Spleen (tissue), 11 donors: ENCODE data around the gene PRKCE. TPM values are rescaled to one million over a fixed set of nuclear protein-coding genes. Genes with fewer than 3 reads are reported as not detected.

ENCODE experiments used
- DNase-seq: peaks from one replicate; pipeline ENCODE4 v3.0.0-alpha.2; 2020
- H3K27ac ChIP-seq, 8 donors: fragments of 200-600 bp; sonication (generic) in 7 of 8; 1 replicate in 4 of 8; 2 replicates in 4 of 8; pipeline versions ENCODE4 v1.5.0 to v1.8.0; 2016 to 2021; ENCODE audit warnings: inconsistent platforms in 4 of 8, mild to moderate bottlenecking in 4 of 8, moderate library complexity in 1 of 8
- H3K27me3 ChIP-seq, 7 donors: fragments of 200-600 bp; sonication (generic) in 6 of 7; replicated peaks in 1 of 7; 1 replicate in 4 of 7; 2 replicates in 3 of 7; pipeline versions ENCODE4 v1.5.0 to v1.8.0; 2016 to 2021; ENCODE audit warnings: inconsistent platforms in 3 of 7, mild to moderate bottlenecking in 1 of 7
- H3K36me3 ChIP-seq, 6 donors: fragments of 200-600 bp; sonication (generic) in 5 of 6; 1 replicate in 4 of 6; 2 replicates in 2 of 6; pipeline versions ENCODE4 v1.5.0 to v1.8.0; 2016 to 2021; ENCODE audit warnings: inconsistent platforms in 2 of 6
- H3K4me1 ChIP-seq, 6 donors: fragments of 200-600 bp; sonication (generic) in 5 of 6; 1 replicate in 3 of 6; 2 replicates in 3 of 6; pipeline versions ENCODE4 v1.5.0 to v1.8.0; 2016 to 2021; ENCODE audit warnings: inconsistent platforms in 3 of 6
- H3K4me3 ChIP-seq, 8 donors: fragments of 200-600 bp; sonication (generic) in 7 of 8; 1 replicate in 4 of 8; 2 replicates in 4 of 8; pipeline versions ENCODE4 v1.5.0 to v1.8.0; 2016 to 2021; ENCODE audit warnings: inconsistent platforms in 4 of 8, mild to moderate bottlenecking in 4 of 8, moderate library complexity in 2 of 8
- H3K9me3 ChIP-seq, 8 donors: fragments of 200-600 bp; sonication (generic) in 7 of 8; 1 replicate in 4 of 8; 2 replicates in 4 of 8; pipeline versions ENCODE4 v1.5.0 to v1.8.0; 2016 to 2021; ENCODE audit warnings: inconsistent platforms in 4 of 8
- POLR2A ChIP-seq, 3 donors: fragments of 450-650 bp; IDR thresholded peaks; one replicate each; pipeline ENCODE4 v1.5.1; 2017; ENCODE audit warnings: antibody characterized with exemption in 3 of 3, mild to moderate bottlenecking in 1 of 3
- POLR2AphosphoS5 ChIP-seq, 3 donors: sonication (generic); formaldehyde crosslinking; IDR thresholded peaks; one replicate each; pipeline ENCODE4 v1.5.1; 2017; ENCODE audit warnings: antibody characterized with exemption in 3 of 3
- WGBS, 5 donors: extraction: QIAGEN DNeasy Blood & Tissue Kit in 3 of 5; methylation state at CpG; one replicate each; pipeline versions ENCODE4 v1.1.5 to v1.1.7; 2013 to 2018; 5-methylcytosine and 5-hydroxymethylcytosine counted together
- intact Hi-C: fragments of 100-400 bp; cut with DNase I; formaldehyde crosslinking; loops from one replicate; pipeline ENCODE4 v1.15.0; 2023; ENCODE audit warnings: low total_unique reads
- polyA plus RNA-seq, 3 donors: library from polyadenylated mRNA; stranded (reverse); fragments of 200-250 nt; gene quantifications; one replicate each; pipeline ENCODE4 v1.2.1, GENCODE V29; 2013
- total RNA-seq, 7 donors: library from RNA; depleted of rRNA in 3 of 7; stranded (reverse); fragments of >200 nt in 3 of 7; fragmentation: NEBNext Ultra II Directional in 4 of 7; extraction: Animal tissue kit (Norgen Biotek cat#: 25700) in 4 of 7; gene quantifications; one replicate each; pipeline versions ENCODE4 v1.1.0 to v1.2.1, GENCODE V29; 2016 to 2021
- TF ChIP-seq, protein P1 (sequence below), 11 experiments: fragments of 200-600 bp in 7 of 11; fragments of 450-650 bp in 4 of 11; sonication (generic) in 4 of 11; IDR thresholded peaks in 8 of 11; conservative IDR thresholded peaks in 3 of 11; 1 replicate in 7 of 11; 2 replicates in 4 of 11; pipeline versions ENCODE4 v1.4.0 to v1.8.0; 2016 to 2021; ENCODE audit warnings: antibody characterized with exemption in 11 of 11, inconsistent platforms in 4 of 11, mild to moderate bottlenecking in 1 of 11
- donor health status: healthy with polysubstance abuse.
- donor health status: DM: no; HTN: no; CAD: no; lungs with moderate emphysema.
- donor health status: DM: no; HTN: no; CAD: no.
- donor health status: Bipolar disorder and iron deficiency.
- donor health status: healthy.
- donor health status: DM: no; HTN: no; CAD: no.
- donor health status: DM: yes; HTN: yes; CAD: no.

PRKCE gene
- total and polyA plus RNA-seq, 10 donors = 2.5 to 43.6 (median 18.8) TPM

DNA sequence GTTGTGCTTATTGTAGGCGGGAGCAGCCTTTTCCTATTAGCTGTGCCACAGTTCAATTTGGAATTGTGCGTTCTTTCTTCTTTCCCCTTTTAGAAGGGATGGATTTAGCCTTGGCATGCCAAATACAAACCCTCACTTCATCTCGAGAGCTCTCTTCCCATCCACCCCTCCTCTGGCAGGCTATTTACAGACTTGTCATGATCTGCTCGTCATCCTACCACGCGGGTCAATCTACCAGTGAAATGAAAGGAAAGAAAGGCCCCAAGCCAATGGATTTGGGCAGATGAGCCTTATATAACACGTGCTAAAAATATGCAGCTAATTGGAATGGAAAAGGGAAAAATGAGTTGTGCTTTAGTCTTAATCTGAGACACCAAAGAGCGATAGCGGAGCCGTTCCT is 277.5 kb downstream of the PRKCE start:
- TF ChIP-seq, protein P1, sequence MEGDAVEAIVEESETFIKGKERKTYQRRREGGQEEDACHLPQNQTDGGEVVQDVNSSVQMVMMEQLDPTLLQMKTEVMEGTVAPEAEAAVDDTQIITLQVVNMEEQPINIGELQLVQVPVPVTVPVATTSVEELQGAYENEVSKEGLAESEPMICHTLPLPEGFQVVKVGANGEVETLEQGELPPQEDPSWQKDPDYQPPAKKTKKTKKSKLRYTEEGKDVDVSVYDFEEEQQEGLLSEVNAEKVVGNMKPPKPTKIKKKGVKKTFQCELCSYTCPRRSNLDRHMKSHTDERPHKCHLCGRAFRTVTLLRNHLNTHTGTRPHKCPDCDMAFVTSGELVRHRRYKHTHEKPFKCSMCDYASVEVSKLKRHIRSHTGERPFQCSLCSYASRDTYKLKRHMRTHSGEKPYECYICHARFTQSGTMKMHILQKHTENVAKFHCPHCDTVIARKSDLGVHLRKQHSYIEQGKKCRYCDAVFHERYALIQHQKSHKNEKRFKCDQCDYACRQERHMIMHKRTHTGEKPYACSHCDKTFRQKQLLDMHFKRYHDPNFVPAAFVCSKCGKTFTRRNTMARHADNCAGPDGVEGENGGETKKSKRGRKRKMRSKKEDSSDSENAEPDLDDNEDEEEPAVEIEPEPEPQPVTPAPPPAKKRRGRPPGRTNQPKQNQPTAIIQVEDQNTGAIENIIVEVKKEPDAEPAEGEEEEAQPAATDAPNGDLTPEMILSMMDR (IDR thresholded peaks at IDR 0.05 in 8 of 11, conservative IDR thresholded peaks at IDR 0.05 in 3 of 11) = no peak
- TF ChIP-seq POLR2A (IDR thresholded peaks at IDR 0.05) (no peak), POLR2AphosphoS5 (IDR thresholded peaks at IDR 0.05) (no peak)
- intact Hi-C loops = no loop called here
- Histone ChIP-seq H3K4me1 (peaks cover 0 to 33% (median 3%) of the 10 kb centered on the region in 6 donors), H3K36me3 (no peaks in the 10 kb centered on the region), H3K27ac (peak overlapping the region in 1 of 8 donors; percentile 37), H3K27me3 (no peaks in the 10 kb centered on the region), H3K4me3 (no peak overlapping the region), H3K9me3 (no peaks in the 10 kb centered on the region)
- WGBS, 5 donors = 74 to 91% (median 84%) methylated on average over 10 of the region's 10 CpGs
- no peak for DNase-seq

DNA sequence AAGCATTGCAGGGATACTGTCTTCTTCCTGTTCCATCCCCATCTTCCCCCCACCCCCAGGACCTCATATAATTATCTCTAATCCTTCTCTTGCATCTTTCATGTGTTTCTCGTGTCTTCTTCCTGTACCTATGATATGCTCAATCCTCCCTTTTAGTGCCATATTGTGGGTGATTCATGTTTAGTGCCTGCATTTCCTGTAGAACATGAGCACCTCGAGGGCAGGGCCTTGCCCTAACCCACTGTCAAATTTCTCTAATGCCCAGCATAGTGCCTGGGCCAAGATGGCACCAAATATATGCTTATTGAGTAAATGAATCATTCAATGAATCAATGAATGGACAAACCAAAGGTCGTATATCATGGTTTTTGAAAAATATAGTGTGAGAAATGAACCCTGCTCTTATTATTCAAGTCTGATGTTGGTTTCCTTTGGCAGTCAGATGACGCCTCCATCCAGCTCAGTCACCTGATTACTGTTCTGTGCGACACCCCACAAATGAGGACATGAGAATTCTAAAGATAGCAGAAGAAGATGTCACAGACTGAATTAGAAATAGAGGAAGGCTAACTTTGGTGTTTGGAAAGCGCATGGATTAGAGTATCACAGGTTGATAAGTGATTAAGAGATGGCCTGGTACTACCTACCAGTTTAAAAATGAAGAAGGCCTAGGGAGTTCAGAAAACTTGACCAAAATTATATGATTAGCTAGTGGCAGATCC is 278.4 kb downstream of the PRKCE start:
- Histone ChIP-seq H3K36me3 (no peaks in the 10 kb centered on the region), H3K9me3 (no peaks in the 10 kb centered on the region), H3K4me1 (peaks cover 0 to 33% (median 3%) of the 10 kb centered on the region in 6 donors), H3K27me3 (no peaks in the 10 kb centered on the region), H3K27ac (peak overlapping the region in 4 of 8 donors; percentile 37 to 55 (median 48)), H3K4me3 (no peak overlapping the region)
- intact Hi-C loops = loop anchor here (10.0 kb wide), 1 partner anchor 155 kb away; no protein-coding TSS in a partner anchor
- 70 to 84% (median 78%) methylated on average over 6 of the region's 6 CpGs for WGBS, 5 donors
- no peak for DNase-seq
- TF ChIP-seq POLR2A (IDR thresholded peaks at IDR 0.05) (no peak), POLR2AphosphoS5 (IDR thresholded peaks at IDR 0.05) (peak in 1 of 3 donors; percentile 9)

DNA sequence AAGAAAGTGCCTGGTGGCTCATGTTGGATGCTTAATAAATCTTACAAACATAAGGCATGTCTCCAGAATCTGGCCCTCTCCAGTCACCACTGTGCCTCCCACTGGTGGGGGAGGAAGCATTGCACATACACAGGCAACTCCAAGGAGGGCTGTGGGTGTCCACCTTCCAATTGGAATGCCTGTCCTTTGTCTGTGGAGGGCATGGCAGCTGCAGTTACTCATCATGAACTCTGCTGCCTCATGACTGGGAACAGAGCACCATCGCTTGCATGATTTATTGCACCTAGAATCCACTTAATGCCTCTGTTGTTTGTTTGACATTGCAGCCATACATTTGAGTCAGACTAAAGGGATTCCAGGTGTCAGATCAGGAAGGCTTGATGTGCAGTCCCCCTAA is 278.9 kb downstream of the PRKCE start:
- Histone ChIP-seq H3K4me3 (no peak overlapping the region), H3K27ac (peak overlapping the region in 4 of 8 donors; percentile 21 to 50 (median 42)), H3K9me3 (no peaks in the 10 kb centered on the region), H3K36me3 (no peaks in the 10 kb centered on the region), H3K4me1 (peaks cover 0 to 33% (median 3%) of the 10 kb centered on the region in 6 donors), H3K27me3 (no peaks in the 10 kb centered on the region)
- WGBS, 5 donors = 78 to 96% (median 80%) methylated on average over 1 of the region's 1 CpG
- intact Hi-C loops = loop anchor here (10.0 kb wide), 1 partner anchor 156 kb away; no protein-coding TSS in a partner anchor
- TF ChIP-seq, protein P1 (IDR thresholded peaks at IDR 0.05 in 8 of 11, conservative IDR thresholded peaks at IDR 0.05 in 3 of 11) = no peak
- no peak for TF ChIP-seq POLR2A (IDR thresholded peaks at IDR 0.05)
- TF ChIP-seq POLR2AphosphoS5 (IDR thresholded peaks at IDR 0.05) = no peak
- DNase-seq = no peak

DNA sequence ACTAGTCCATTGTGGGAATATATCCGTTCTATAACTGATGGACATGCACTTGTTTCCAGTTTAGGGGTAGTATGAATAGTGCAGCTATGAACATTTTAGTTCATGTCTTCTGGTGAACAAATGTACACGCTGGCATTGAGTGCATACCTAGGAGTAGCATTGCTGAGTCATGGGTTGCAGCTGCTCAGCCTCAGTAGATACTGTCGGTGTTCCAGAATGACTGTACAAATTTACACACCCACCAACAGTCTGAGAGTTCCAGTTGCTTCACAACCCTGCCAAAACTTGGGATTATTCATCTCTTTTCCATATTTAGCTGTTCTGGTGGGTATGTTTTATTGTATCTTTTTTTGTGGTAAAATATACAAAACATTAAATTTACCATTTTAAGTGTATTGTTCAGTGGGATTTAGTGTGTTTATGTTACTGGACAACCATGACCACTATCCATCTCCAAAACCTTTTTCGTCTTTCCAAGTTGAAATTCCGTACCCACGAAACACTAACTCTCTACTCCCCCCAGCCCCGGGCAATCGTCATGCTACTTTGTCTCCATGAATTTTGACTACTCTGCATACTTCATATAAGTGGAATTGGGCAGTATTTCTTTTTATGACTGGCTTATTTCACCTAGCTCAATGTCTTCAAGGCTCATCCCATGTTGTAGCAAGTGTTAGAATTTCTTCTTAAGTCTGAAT is 281.0 kb downstream of the PRKCE start:
- Histone ChIP-seq H3K27ac (no peak overlapping the region), H3K4me1 (peaks cover 0 to 43% (median 11%) of the 10 kb centered on the region in 6 donors), H3K4me3 (no peak overlapping the region), H3K9me3 (no peaks in the 10 kb centered on the region), H3K36me3 (no peaks in the 10 kb centered on the region), H3K27me3 (no peaks in the 10 kb centered on the region)
- DNase-seq = no peak
- 84 to 93% (median 91%) methylated on average over 8 of the region's 8 CpGs for WGBS, 5 donors
- TF ChIP-seq POLR2A (IDR thresholded peaks at IDR 0.05) (no peak), POLR2AphosphoS5 (IDR thresholded peaks at IDR 0.05) (no peak)
- TF ChIP-seq, protein P1 (IDR thresholded peaks at IDR 0.05 in 8 of 11, conservative IDR thresholded peaks at IDR 0.05 in 3 of 11) = no peak
- intact Hi-C loops = loop anchor here (2.0 to 10.0 kb wide), 2 partner anchors 142 to 158 kb away; no protein-coding TSS in a partner anchor
